Measurements from ENCODE around the gene URGCP.

The URGCP gene

GRCh38 chr7:43895847-43896415, 10.5 kb downstream of the URGCP start:
- H3K9me3 Mint-ChIP-seq: no peaks in the 10 kb centered on the region
- peaks cover 29% of the 10 kb centered on the region for H3K36me3 Mint-ChIP-seq (ENCODE audit: low read depth)
- no peaks in the 10 kb centered on the region for H3K27me3 Mint-ChIP-seq
- peaks cover 13% of the 10 kb centered on the region for H3K4me1 Mint-ChIP-seq (ENCODE audit: low read depth)
- intact Hi-C loops (cut with micrococcal nuclease): no loop called here
- H3K27ac Mint-ChIP-seq: no peak overlapping the region
- no peak overlapping the region for H3K4me3 Mint-ChIP-seq

GRCh38 chr7:43891069-43891955, 15.1 kb downstream of the URGCP start:
- intact Hi-C loops (cut with micrococcal nuclease): no loop called here
- H3K4me3 Mint-ChIP-seq: no peak overlapping the region
- H3K36me3 Mint-ChIP-seq (ENCODE audit: low read depth): peaks cover 29% of the 10 kb centered on the region
- H3K9me3 Mint-ChIP-seq: no peaks in the 10 kb centered on the region
- peaks cover 25% of the 10 kb centered on the region for H3K4me1 Mint-ChIP-seq (ENCODE audit: low read depth)
- H3K27me3 Mint-ChIP-seq: no peaks in the 10 kb centered on the region
- H3K27ac Mint-ChIP-seq: no peak overlapping the region

- Mint-ChIP-seq H3K27me3 (no peaks in the 10 kb centered on the region), H3K4me3 (no peak overlapping the region), H3K4me1 (ENCODE audit: low read depth) (peaks cover 25% of the 10 kb centered on the region), H3K36me3 (ENCODE audit: low read depth) (peaks cover 27% of the 10 kb centered on the region), H3K27ac (no peak overlapping the region), H3K9me3 (no peaks in the 10 kb centered on the region)
- intact Hi-C loops (cut with micrococcal nuclease): no loop called here
Measured at GRCh38 chr7:43890468-43890867, 15.9 kb downstream of the URGCP start.

GRCh38 chr7:43888993-43889945, 17.1 kb downstream of the URGCP start:
- Mint-ChIP-seq H3K4me1 (ENCODE audit: low read depth) (peaks cover 25% of the 10 kb centered on the region), H3K27me3 (no peaks in the 10 kb centered on the region), H3K36me3 (ENCODE audit: low read depth) (peaks cover 30% of the 10 kb centered on the region), H3K4me3 (no peak overlapping the region), H3K27ac (no peak overlapping the region), H3K9me3 (no peaks in the 10 kb centered on the region)
- intact Hi-C loops (cut with micrococcal nuclease): no loop called here

- Mint-ChIP-seq H3K27ac (no peak overlapping the region), H3K36me3 (ENCODE audit: low read depth) (peaks cover 60% of the 10 kb centered on the region), H3K27me3 (no peaks in the 10 kb centered on the region), H3K4me1 (ENCODE audit: low read depth) (peaks cover 12% of the 10 kb centered on the region), H3K9me3 (no peaks in the 10 kb centered on the region), H3K4me3 (no peak overlapping the region)
- intact Hi-C loops (cut with micrococcal nuclease): no loop called here
Measured at GRCh38 chr7:43884617-43885016, 21.8 kb downstream of the URGCP start.

- Mint-ChIP-seq H3K27me3 (no peaks in the 10 kb centered on the region), H3K4me1 (ENCODE audit: low read depth) (peaks cover 8% of the 10 kb centered on the region), H3K27ac (no peak overlapping the region), H3K36me3 (ENCODE audit: low read depth) (peaks cover 64% of the 10 kb centered on the region), H3K4me3 (no peak overlapping the region), H3K9me3 (no peaks in the 10 kb centered on the region)
- intact Hi-C loops (cut with micrococcal nuclease): no loop called here
Measured at GRCh38 chr7:43884209-43884608, 22.2 kb downstream of the URGCP start.

GRCh38 chr7:43880596-43880995, 25.8 kb downstream of the URGCP start:
- H3K4me1 Mint-ChIP-seq (ENCODE audit: low read depth): peaks cover 27% of the 10 kb centered on the region
- H3K9me3 Mint-ChIP-seq: no peaks in the 10 kb centered on the region
- intact Hi-C loops (cut with micrococcal nuclease): no loop called here
- peaks cover 90% of the 10 kb centered on the region for H3K36me3 Mint-ChIP-seq (ENCODE audit: low read depth)
- H3K4me3 Mint-ChIP-seq: no peak overlapping the region
- no peak overlapping the region for H3K27ac Mint-ChIP-seq
- H3K27me3 Mint-ChIP-seq: no peaks in the 10 kb centered on the region

- Mint-ChIP-seq H3K4me3 (no peak overlapping the region), H3K9me3 (no peaks in the 10 kb centered on the region), H3K27me3 (no peaks in the 10 kb centered on the region), H3K27ac (peak overlapping the region; percentile 33), H3K36me3 (ENCODE audit: low read depth) (peaks cover 90% of the 10 kb centered on the region), H3K4me1 (ENCODE audit: low read depth) (peaks cover 37% of the 10 kb centered on the region)
- intact Hi-C loops (cut with micrococcal nuclease): no loop called here
Measured at GRCh38 chr7:43879477-43879876, 26.9 kb downstream of the URGCP start.

GRCh38 chr7:43878867-43879266, 27.5 kb downstream of the URGCP start:
- intact Hi-C loops (cut with micrococcal nuclease): no loop called here
- peak overlapping the region; percentile 33 for H3K27ac Mint-ChIP-seq
- H3K4me3 Mint-ChIP-seq: no peak overlapping the region
- H3K27me3 Mint-ChIP-seq: no peaks in the 10 kb centered on the region
- no peaks in the 10 kb centered on the region for H3K9me3 Mint-ChIP-seq
- peaks cover 43% of the 10 kb centered on the region for H3K4me1 Mint-ChIP-seq (ENCODE audit: low read depth)
- H3K36me3 Mint-ChIP-seq (ENCODE audit: low read depth): peaks cover 86% of the 10 kb centered on the region

- no peaks in the 10 kb centered on the region for H3K9me3 Mint-ChIP-seq
- H3K27me3 Mint-ChIP-seq: no peaks in the 10 kb centered on the region
- H3K4me3 Mint-ChIP-seq: no peak overlapping the region
Measured at GRCh38 chr7:43877968-43878864, 28.2 kb downstream of the URGCP start.

GRCh38 chr7:43876976-43877745, 29.2 kb downstream of the URGCP start:
- peak overlapping the region; percentile 61 for H3K27ac Mint-ChIP-seq
- H3K27me3 Mint-ChIP-seq: no peaks in the 10 kb centered on the region
- no peak overlapping the region for H3K4me3 Mint-ChIP-seq
- H3K4me1 Mint-ChIP-seq (ENCODE audit: low read depth): peaks cover 61% of the 10 kb centered on the region
- H3K9me3 Mint-ChIP-seq: no peaks in the 10 kb centered on the region
- H3K36me3 Mint-ChIP-seq (ENCODE audit: low read depth): peaks cover 71% of the 10 kb centered on the region
- intact Hi-C loops (cut with micrococcal nuclease): no loop called here

More at GRCh38 chr7:43877968-43878864, 28.2 kb downstream of the URGCP start:
- Mint-ChIP-seq H3K36me3 (ENCODE audit: low read depth) (peaks cover 79% of the 10 kb centered on the region), H3K27ac (no peak overlapping the region), H3K4me1 (ENCODE audit: low read depth) (peaks cover 50% of the 10 kb centered on the region)
- intact Hi-C loops (cut with micrococcal nuclease): no loop called here

GRCh38 chr7:43876241-43876640, 30.2 kb downstream of the URGCP start:
- H3K36me3 Mint-ChIP-seq (ENCODE audit: low read depth): peaks cover 62% of the 10 kb centered on the region
- intact Hi-C loops (cut with micrococcal nuclease): no loop called here
- H3K27ac Mint-ChIP-seq: peak overlapping the region; percentile 61
- H3K27me3 Mint-ChIP-seq: no peaks in the 10 kb centered on the region
- no peaks in the 10 kb centered on the region for H3K9me3 Mint-ChIP-seq
- H3K4me3 Mint-ChIP-seq: no peak overlapping the region
- peaks cover 65% of the 10 kb centered on the region for H3K4me1 Mint-ChIP-seq (ENCODE audit: low read depth)

Data from dendritic cell treated with granulocyte-macrophage colony-stimulating factor and Interleukin-4, amounts not matched to agents 40 ng/mL and 50 ng/mL, for 4 days (primary cell).